ENCODE measurements around the gene SAFB.
"Not testable (repeated sequence)": the region's sequence is repeated elsewhere in the genome, so short reads cannot be mapped to it uniquely, and the experiment has no call there.

Gene SAFB

GRCh38 chr19:5697890-5698634 is 75.2 kb downstream of the SAFB start:
- DNase-seq (ENCODE audit: low spot score), result no peak

GRCh38 chr19:5698635-5699422 is 75.9 kb downstream of the SAFB start:
- DNase-seq (ENCODE audit: low spot score), result no peak

- no peak for DNase-seq (ENCODE audit: low spot score)
These were observed 77.7 kb downstream of the SAFB start for GRCh38 chr19:5700455-5701092.

GRCh38 chr19:5702053-5702410 is 79.1 kb downstream of the SAFB start:
- DNase-seq (ENCODE audit: low spot score), result not testable (repeated sequence)

GRCh38 chr19:5703819-5704818 is 81.2 kb downstream of the SAFB start:
- no peak for DNase-seq (ENCODE audit: low spot score)

GRCh38 chr19:5705552-5705951 is 82.7 kb downstream of the SAFB start:
- no peak for DNase-seq (ENCODE audit: low spot score)

GRCh38 chr19:5706876-5707573 is 84.1 kb downstream of the SAFB start:
- no peak for DNase-seq (ENCODE audit: low spot score)

GRCh38 chr19:5707576-5708575 is 85.0 kb downstream of the SAFB start:
- DNase-seq (ENCODE audit: low spot score), result no peak

GRCh38 chr19:5711025-5711424 is 88.1 kb downstream of the SAFB start:
- DNase-seq (ENCODE audit: low spot score), result no peak

- DNase-seq (ENCODE audit: low spot score), result no peak
These were observed 88.9 kb downstream of the SAFB start for GRCh38 chr19:5711713-5712161.

GRCh38 chr19:5713228-5713627 is 90.3 kb downstream of the SAFB start:
- no peak for DNase-seq (ENCODE audit: low spot score)

GRCh38 chr19:5714816-5715215 is 91.9 kb downstream of the SAFB start:
- DNase-seq (ENCODE audit: low spot score), result no peak

GRCh38 chr19:5717215-5717935 is 94.5 kb downstream of the SAFB start:
- DNase-seq (ENCODE audit: low spot score), result no peak
